IMR-90 (cell line): ENCODE measurements around the gene FBXL7. TPM values are rescaled to one million over a fixed set of nuclear protein-coding genes. Genes with fewer than 3 reads are reported as not detected.

Experiments used
- ATAC-seq: fragments of 200-7000 bp; cut with Tn5 transposase; 2 replicates; pipeline ENCODE4 v1.9.1; 2020; ENCODE audit warnings: low read depth, mild to moderate bottlenecking, moderate library complexity
- BruUV-seq: library from RNA; stranded (reverse); fragments of 400-500 nt; replicated peaks from 2 replicates; lab custom pipeline; 2021; lab: Mats Ljungman, UMichigan
- CTCF ChIA-PET: fragments of 300-600 bp; formaldehyde crosslinking; extraction: SDS; loops from one replicate; lab custom pipeline; 2021; ENCODE audit warnings: antibody characterized with exemption; lab: Yijun Ruan, JAX
- POLR2A ChIA-PET: fragments of 300-600 bp; sonication (Branson Sonifier 250); formaldehyde crosslinking; loops from one replicate; lab custom pipeline; 2022; ENCODE audit warnings: antibody characterized with exemption; ENCODE audit not compliant: unreplicated experiment; lab: Charles Lee
- DNase-seq: peaks from one replicate; pipeline ENCODE4 v3.0.0; 2013
- H2AFZ ChIP-seq: replicated peaks from 2 replicates; pipeline ENCODE3; 2013; ENCODE audit warnings: low read length, mild to moderate bottlenecking; ENCODE audit not compliant: poor library complexity
- H2AK5ac ChIP-seq: 2 replicates; pipeline ENCODE4 v1.6.1; 2013; ENCODE audit warnings: low read depth, low read length, inconsistent platforms
- H2AK9ac ChIP-seq: replicated peaks from 2 replicates; pipeline ENCODE3; 2013; ENCODE audit warnings: mild to moderate bottlenecking, low read depth, low read length, moderate library complexity; ENCODE audit not compliant: poor library complexity
- H2BK120ac ChIP-seq: 2 replicates; pipeline ENCODE4 v1.6.1; 2013; ENCODE audit warnings: low read depth, low read length, inconsistent platforms
- H2BK15ac ChIP-seq: 3 replicates; pipeline ENCODE4 v1.6.1; 2013; ENCODE audit warnings: low read depth, low read length, inconsistent platforms
- H2BK20ac ChIP-seq: 2 replicates; pipeline ENCODE4 v1.6.1; 2013; ENCODE audit warnings: low read depth, mild to moderate bottlenecking, inconsistent platforms, low read length, moderate library complexity
- H2BK5ac ChIP-seq: 2 replicates; pipeline ENCODE4 v1.6.1; 2013; ENCODE audit warnings: mild to moderate bottlenecking, low read depth, low read length, inconsistent platforms; ENCODE audit not compliant: poor library complexity, severe bottlenecking
- H3K14ac ChIP-seq: replicated peaks from 2 replicates; pipeline ENCODE4 v1.6.1; 2013; ENCODE audit warnings: low read depth, low read length, inconsistent platforms
- H3K18ac ChIP-seq: 2 replicates; pipeline ENCODE4 v1.6.1; 2013; ENCODE audit warnings: low read depth, low read length, control low read depth
- H3K23ac ChIP-seq: 2 replicates; pipeline ENCODE4 v1.6.1; 2013; ENCODE audit warnings: low read depth, low read length, inconsistent platforms
- H3K27ac ChIP-seq: 2 replicates; pipeline ENCODE4 v1.5.1; 2013; ENCODE audit warnings: mild to moderate bottlenecking, control low read depth, low read length; ENCODE audit not compliant: insufficient read depth
- H3K27me3 ChIP-seq: 2 replicates; pipeline ENCODE4 v1.6.1; 2013; ENCODE audit warnings: low read length; ENCODE audit not compliant: control insufficient read depth, insufficient read depth
- H3K36me3 ChIP-seq: 2 replicates; pipeline ENCODE4 v1.6.1; 2013; ENCODE audit warnings: low read length, mixed read lengths; ENCODE audit not compliant: control insufficient read depth, insufficient read depth
- H3K4ac ChIP-seq: 2 replicates; pipeline ENCODE4 v1.6.1; 2013; ENCODE audit warnings: low read depth, low read length, inconsistent platforms
- H3K4me1 ChIP-seq: 2 replicates; pipeline ENCODE4 v1.6.1; 2013; ENCODE audit warnings: low read length, mixed read lengths; ENCODE audit not compliant: control insufficient read depth, insufficient read depth
- H3K4me2 ChIP-seq: 2 replicates; pipeline ENCODE4 v1.6.1; 2013; ENCODE audit warnings: low read depth, mild to moderate bottlenecking, control low read depth, low read length, moderate library complexity
- H3K4me3 ChIP-seq: 2 replicates; pipeline ENCODE4 v1.5.1; 2013; ENCODE audit warnings: low read depth, mild to moderate bottlenecking, control low read depth, low read length, moderate library complexity; ENCODE audit not compliant: insufficient read depth
- H3K56ac ChIP-seq: 2 replicates; pipeline ENCODE4 v1.6.1; 2013; ENCODE audit warnings: low read length, inconsistent platforms; ENCODE audit not compliant: insufficient read depth; ENCODE audit errors: extremely low read depth
- H3K79me1 ChIP-seq, 2 experiments: 2 replicates each; pipeline ENCODE4 v1.6.1; 2013; ENCODE audit warnings: low read length in 2 of 2, inconsistent platforms in 1 of 2, low read depth in 1 of 2
- H3K9ac ChIP-seq: 2 replicates; pipeline ENCODE4 v1.6.1; 2013; ENCODE audit warnings: low read depth, low read length, control low read depth
- H3K9me1 ChIP-seq: 2 replicates; pipeline ENCODE4 v1.6.1; 2013; ENCODE audit warnings: low read length, inconsistent platforms; ENCODE audit not compliant: insufficient read depth
- H3K9me3 ChIP-seq: 2 replicates; pipeline ENCODE4 v1.6.1; 2013; ENCODE audit warnings: low read length; ENCODE audit not compliant: control insufficient read depth, insufficient read depth
- H4K20me1 ChIP-seq: 2 replicates; pipeline ENCODE4 v1.6.1; 2013; ENCODE audit warnings: low read length, inconsistent platforms; ENCODE audit not compliant: insufficient read depth
- H4K5ac ChIP-seq: 2 replicates; pipeline ENCODE4 v1.6.1; 2013; ENCODE audit warnings: mild to moderate bottlenecking, low read depth, low read length, control low read depth
- H4K8ac ChIP-seq, 2 experiments: 2 replicates each; pipeline ENCODE4 v1.6.1; 2013; ENCODE audit warnings: low read depth in 2 of 2, low read length in 2 of 2, control low read depth in 1 of 2, inconsistent platforms in 1 of 2
- H4K91ac ChIP-seq: 2 replicates; pipeline ENCODE4 v1.6.1; 2013; ENCODE audit warnings: low read depth, low read length, inconsistent platforms; ENCODE audit not compliant: insufficient read depth
- CHD1 ChIP-seq: IDR thresholded peaks from 2 replicates; pipeline ENCODE4 v1.6.1; 2012; ENCODE audit warnings: low read depth, low read length, improper control_type of control experiment
- MAFK ChIP-seq: IDR thresholded peaks from 2 replicates; pipeline ENCODE4 v1.6.1; 2012; ENCODE audit warnings: low read depth, low read length, improper control_type of control experiment
- WGBS, 2 experiments: methylation state at CpG; one replicate each; pipeline versions ENCODE4 v1.1.5 to v1.1.7; 2013; ENCODE audit warnings: missing lambda C conversion rate in 2 of 2; ENCODE audit not compliant: insufficient read length in 1 of 2; ENCODE audit errors: extremely low coverage in 2 of 2; 5-methylcytosine and 5-hydroxymethylcytosine counted together
- dilution Hi-C: fragments of 300-500 bp; cut with HindIII; formaldehyde crosslinking; loops from one replicate; pipeline ENCODE4 v1.14.3; 2018; ENCODE audit warnings: low sequenced_read_pairs; ENCODE audit not compliant: unreplicated experiment
- in situ Hi-C: fragments of 300-500 bp; cut with MboI; formaldehyde crosslinking; loops from 3 replicates; pipeline ENCODE4 v1.14.3; 2019; ENCODE audit warnings: low sequenced_read_pairs, inconsistent platforms, mixed read lengths
- intact Hi-C: fragments of 100-400 bp; cut with micrococcal nuclease; formaldehyde crosslinking; loops from 2 replicates; pipeline ENCODE4 v1.10.0; 2022
- polyA plus RNA-seq, 3 experiments: library from polyadenylated mRNA; depleted of rRNA; stranded (reverse); fragments of >200 nt; gene quantifications; 2 replicates each; pipeline ENCODE4 v1.2.3, GENCODE V29; 2012; ENCODE audit warnings: low replicate concordance in 1 of 3
- total RNA-seq: library from RNA; depleted of rRNA; stranded (reverse); fragments of >200 nt; gene quantifications from 2 replicates; pipeline ENCODE4 v1.2.3, GENCODE V29; 2012

The FBXL7 gene
- total and polyA plus RNA-seq, 2 of the 4 experiments (the other 2 are of a cell fraction): 4.1 to 10.2 TPM

DNA sequence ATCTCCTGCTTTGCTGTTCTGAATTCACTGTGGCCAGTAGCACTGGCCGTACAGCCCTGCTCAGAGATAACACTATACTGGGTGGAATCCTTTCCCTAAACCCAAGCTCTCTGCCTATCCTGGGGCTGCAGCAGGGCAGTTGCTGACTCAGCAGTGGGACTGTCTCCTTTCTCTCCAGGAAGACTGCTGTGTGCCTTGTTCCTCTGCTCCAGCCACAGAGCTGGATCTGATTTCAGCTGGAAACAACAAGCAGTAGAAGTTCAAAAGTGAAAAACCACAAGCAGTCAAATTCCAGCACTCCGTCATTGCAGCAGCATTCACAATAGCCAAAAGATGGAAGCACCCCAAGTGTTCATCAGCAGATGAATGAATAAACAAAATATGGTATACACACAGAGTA is 105.0 kb downstream of the FBXL7 start:
- no peak overlapping the region for H3K14ac ChIP-seq
- ATAC-seq: no peak
- no TSS peak for BruUV-seq
- H3K23ac ChIP-seq: no peak overlapping the region
- H3K4me1 ChIP-seq: no peaks in the 10 kb centered on the region
- H2AFZ ChIP-seq: no peak overlapping the region
- H2BK120ac ChIP-seq: no peak overlapping the region
- ChIA-PET CTCF (no interaction called here), POLR2A (no interaction called here)
- intact Hi-C loops: no loop called here
- H3K9me1 ChIP-seq: peaks cover 7% of the 10 kb centered on the region; the same call in 1 of the 2 replicates
- H4K20me1 ChIP-seq: no peaks in the 10 kb centered on the region; the same call in 1 of the 2 replicates
- H2BK20ac ChIP-seq: no peak overlapping the region
- H3K27me3 ChIP-seq: no peaks in the 10 kb centered on the region
- H3K9me3 ChIP-seq: no peaks in the 10 kb centered on the region
- in situ Hi-C loops: no loop called here
- H2BK15ac ChIP-seq: no peak overlapping the region
- no peak overlapping the region for H3K9ac ChIP-seq
- H3K4ac ChIP-seq: no peak overlapping the region
- H3K79me1 ChIP-seq: peaks cover 14 to 30% of the 10 kb centered on the region in 2 experiments; a peak in 3 of 4 replicates
- no peak overlapping the region for H3K4me2 ChIP-seq
- peak; percentile 76 for TF ChIP-seq MAFK
- no peak for TF ChIP-seq CHD1
- no peak overlapping the region for H3K56ac ChIP-seq
- no peak overlapping the region for H4K91ac ChIP-seq
- peak; percentile 12 for DNase-seq
- H2AK5ac ChIP-seq: no peak overlapping the region
- no peak overlapping the region for H4K5ac ChIP-seq
- no peak overlapping the region for H4K8ac ChIP-seq
- H3K18ac ChIP-seq: no peak overlapping the region
- no peak overlapping the region for H3K27ac ChIP-seq
- H2BK5ac ChIP-seq: no peak overlapping the region
- WGBS, 2 experiments: 75% methylated on average over 1 of the region's 2 CpGs; no CpG with 5 or more reads in 1 of the 2 experiments
- H3K4me3 ChIP-seq: no peak overlapping the region
- no peak overlapping the region for H2AK9ac ChIP-seq
- no peaks in the 10 kb centered on the region; the same call in 1 of the 2 replicates for H3K36me3 ChIP-seq
- dilution Hi-C loops: no loop called here
